Natural killer cell (primary cell): ENCODE measurements around the gene SPATA22. TPM values are rescaled to one million over a fixed set of nuclear protein-coding genes. Genes with fewer than 3 reads are reported as not detected.
A peak's percentile ranks its signal among the peaks of the same experiment; 100 is the strongest.
"Not testable (repeated sequence)": the region's sequence is repeated elsewhere in the genome, so short reads cannot be mapped to it uniquely, and the experiment has no call there.

Experiments
- ATAC-seq, 3 donors: fragments of 150-1000 bp in 2 of 3; fragments of 200-7000 bp in 1 of 3; cut with Tn5 transposase; 1 replicate in 1 of 3; 2 replicates in 2 of 3; pipeline ENCODE4 v1.10.0; 2021; ENCODE audit warnings: mild to moderate bottlenecking in 2 of 3, moderate library complexity in 2 of 3
- DNase-seq, 2 donors: peaks; one replicate each; pipeline versions ENCODE4 v3.0.0 to v3.0.0-alpha.2; 2013 to 2021; ENCODE audit warnings: mixed read lengths in 1 of 2
- H3K27ac ChIP-seq: one replicate; pipeline ENCODE4 v1.5.1; 2013; ENCODE audit warnings: mild to moderate bottlenecking, low read length
- H3K27me3 ChIP-seq: one replicate; pipeline ENCODE4 v1.6.1; 2013; ENCODE audit warnings: low read length; ENCODE audit not compliant: control insufficient read depth, insufficient read depth
- H3K36me3 ChIP-seq: one replicate; pipeline ENCODE4 v1.6.1; 2013; ENCODE audit warnings: low read length; ENCODE audit not compliant: control insufficient read depth, insufficient read depth
- H3K4me1 ChIP-seq: one replicate; pipeline ENCODE4 v1.6.1; 2013; ENCODE audit warnings: low read length; ENCODE audit not compliant: control insufficient read depth, insufficient read depth
- H3K4me3 ChIP-seq: one replicate; pipeline ENCODE4 v1.5.1; 2013; ENCODE audit warnings: low read length
- H3K9me3 ChIP-seq: one replicate; pipeline ENCODE4 v1.6.1; 2013; ENCODE audit warnings: low read length; ENCODE audit not compliant: control insufficient read depth, insufficient read depth
- H3K27ac Mint-ChIP-seq, 2 donors: one replicate each; pipeline ENCODE4 v1.8.0; 2022; ENCODE audit warnings: mild to moderate bottlenecking in 2 of 2, mixed read lengths in 2 of 2, moderate library complexity in 1 of 2
- H3K27me3 Mint-ChIP-seq, 2 donors: one replicate each; pipeline ENCODE4 v1.8.0; 2022; ENCODE audit warnings: low read depth in 2 of 2, mixed read lengths in 2 of 2
- H3K36me3 Mint-ChIP-seq: one replicate; pipeline ENCODE4 v1.8.0; 2022; ENCODE audit warnings: mixed read lengths
- H3K4me1 Mint-ChIP-seq, 2 donors: one replicate each; pipeline ENCODE4 v1.8.0; 2022; ENCODE audit warnings: mixed read lengths in 2 of 2
- H3K4me3 Mint-ChIP-seq: one replicate; pipeline ENCODE4 v1.8.0; 2022; ENCODE audit warnings: mild to moderate bottlenecking, moderate library complexity, mixed read lengths
- H3K9me3 Mint-ChIP-seq, 2 donors: one replicate each; pipeline ENCODE4 v1.8.0; 2022; ENCODE audit warnings: mixed read lengths in 2 of 2
- CTCF ChIP-seq: fragments of 200-600 bp; IDR thresholded peaks from one replicate; pipeline ENCODE4 v1.8.0; 2022; ENCODE audit warnings: antibody characterized with exemption
- WGBS: methylation state at CpG from one replicate; pipeline ENCODE4 v1.1.7; 2013; ENCODE audit warnings: missing lambda C conversion rate; ENCODE audit not compliant: insufficient coverage; 5-methylcytosine and 5-hydroxymethylcytosine counted together
- intact Hi-C: fragments of 100-400 bp; cut with micrococcal nuclease; formaldehyde crosslinking; loops from one replicate; pipeline ENCODE4 v1.14.2; 2022
- total RNA-seq, 4 donors: library from RNA; stranded (reverse); fragments of 120-200 nt in 1 of 4; gene quantifications; one replicate each; pipeline versions ENCODE4 v1.2.3 to v1.2.4, GENCODE V29; 2013 to 2022

Gene SPATA22
- total RNA-seq, result 1 to 10 TPM in 1 of 3 donors, not detected in 2; 1.3 TPM
- total RNA-seq (2013), result 0.45 TPM

- Mint-ChIP-seq H3K4me3 (no peak within 1 kb of the TSS), H3K27ac (no peak within 1 kb of the TSS), H3K4me1 (peaks cover 5 to 7% of the 10 kb centered on the region in 2 donors), H3K27me3 (peaks cover 0 to 6% of the 10 kb centered on the region in 2 donors), H3K36me3 (no peaks in the 10 kb centered on the region), H3K9me3 (no peaks in the 10 kb centered on the region)
- Histone ChIP-seq H3K4me3 (no peak within 1 kb of the TSS), H3K4me1 (no peaks in the 10 kb centered on the region), H3K36me3 (no peaks in the 10 kb centered on the region), H3K9me3 (no peaks in the 10 kb centered on the region), H3K27me3 (no peaks in the 10 kb centered on the region), H3K27ac (no peak within 1 kb of the TSS)
- no peak for DNase-seq
- TF ChIP-seq CTCF, result no peak
- intact Hi-C loops, result no loop called here
- 97% methylated on average over 38 of the region's 38 CpGs for WGBS
- no peak for ATAC-seq
Measured at GRCh38 chr17:3471599-3471998, at the start of gene SPATA22. Gene SPATA22 (minus strand): TSS chr17:3471819. CDS start chr17:3469325, 2,494 bp downstream.

- H3K4me3 ChIP-seq, intact Hi-C loops, H3K9me3 ChIP-seq, H3K27me3 ChIP-seq, H3K27ac ChIP-seq, H3K27me3 Mint-ChIP-seq, DNase-seq, H3K36me3 ChIP-seq, ATAC-seq, H3K9me3 Mint-ChIP-seq, H3K4me3 Mint-ChIP-seq, H3K36me3 Mint-ChIP-seq, H3K27ac Mint-ChIP-seq: not testable (repeated sequence)
- 97% methylated on average over 4 of the region's 4 CpGs for WGBS
- H3K4me1 ChIP-seq, result peaks cover 20% of the 10 kb centered on the region
- peaks cover 14 to 20% of the 10 kb centered on the region in 2 donors for H3K4me1 Mint-ChIP-seq
Measured at GRCh38 chr17:3519472-3519871, 47.9 kb upstream of the SPATA22 start.

GRCh38 chr17:3514873-3515272 is 43.3 kb upstream of the SPATA22 start:
- intact Hi-C loops, result no loop called here
- Mint-ChIP-seq H3K27ac (peak overlapping the region; percentile 86 to 87), H3K4me1 (peaks cover 20 to 25% of the 10 kb centered on the region in 2 donors), H3K36me3 (no peaks in the 10 kb centered on the region), H3K4me3 (peak overlapping the region; percentile 72), H3K27me3 (no peaks in the 10 kb centered on the region), H3K9me3 (no peaks in the 10 kb centered on the region)
- ATAC-seq (peak; percentile 83 to 93 (median 89)), DNase-seq (peak; percentile 42 to 43)
- Histone ChIP-seq H3K36me3 (no peaks in the 10 kb centered on the region), H3K27ac (peak overlapping the region; percentile 32), H3K4me3 (no peak overlapping the region), H3K9me3 (no peaks in the 10 kb centered on the region), H3K4me1 (peaks cover 22% of the 10 kb centered on the region), H3K27me3 (no peaks in the 10 kb centered on the region)
- WGBS, result 32% methylated on average over 9 of the region's 9 CpGs
- TF ChIP-seq CTCF, result no peak

- WGBS, result 94% methylated on average over 11 of the region's 11 CpGs
- H3K9me3 ChIP-seq, H3K9me3 Mint-ChIP-seq, H3K36me3 ChIP-seq, H3K4me3 ChIP-seq, ATAC-seq, DNase-seq, H3K4me3 Mint-ChIP-seq, H3K27ac ChIP-seq, H3K27me3 Mint-ChIP-seq, H3K27me3 ChIP-seq, intact Hi-C loops, H3K36me3 Mint-ChIP-seq: not testable (repeated sequence)
- peaks cover 22% of the 10 kb centered on the region for H3K4me1 ChIP-seq
- Mint-ChIP-seq H3K4me1 (peaks cover 20 to 25% of the 10 kb centered on the region in 2 donors), H3K27ac (peak overlapping the region in 1 of 2 donors; percentile 86)
Measured at GRCh38 chr17:3514167-3514566, 42.5 kb upstream of the SPATA22 start.
